Adipocyte (in vitro differentiated cells): Measurements from ENCODE around the gene CUZD1.

Experiments used
- DNase-seq: peaks from one replicate; pipeline ENCODE4 v3.0.0-alpha.2; 2015; ENCODE audit warnings: low read depth
- H3K27me3 ChIP-seq: replicated peaks from 2 replicates; pipeline ENCODE4 v1.7.0; 2013; ENCODE audit warnings: mild to moderate bottlenecking, low read length, moderate library complexity; ENCODE audit not compliant: control insufficient read depth, insufficient read depth
- H3K36me3 ChIP-seq: 2 replicates; pipeline ENCODE4 v1.7.0; 2013; ENCODE audit warnings: low read length, mild to moderate bottlenecking, moderate library complexity; ENCODE audit not compliant: control insufficient read depth, insufficient read depth, severe bottlenecking
- H3K4me1 ChIP-seq: 2 replicates; pipeline ENCODE4 v1.7.0; 2013; ENCODE audit warnings: mild to moderate bottlenecking, low read length, moderate library complexity; ENCODE audit not compliant: control insufficient read depth, insufficient read depth
- H3K4me3 ChIP-seq: 2 replicates; pipeline ENCODE4 v1.7.0; 2013; ENCODE audit warnings: mild to moderate bottlenecking, low read length, moderate library complexity
- H3K9ac ChIP-seq: 2 replicates; pipeline ENCODE4 v1.7.0; 2013; ENCODE audit warnings: mild to moderate bottlenecking, low read length, moderate library complexity
- H3K9me3 ChIP-seq: 2 replicates; pipeline ENCODE4 v1.7.0; 2013; ENCODE audit warnings: mild to moderate bottlenecking, low read length, moderate library complexity; ENCODE audit not compliant: control insufficient read depth

CUZD1 gene

DNA sequence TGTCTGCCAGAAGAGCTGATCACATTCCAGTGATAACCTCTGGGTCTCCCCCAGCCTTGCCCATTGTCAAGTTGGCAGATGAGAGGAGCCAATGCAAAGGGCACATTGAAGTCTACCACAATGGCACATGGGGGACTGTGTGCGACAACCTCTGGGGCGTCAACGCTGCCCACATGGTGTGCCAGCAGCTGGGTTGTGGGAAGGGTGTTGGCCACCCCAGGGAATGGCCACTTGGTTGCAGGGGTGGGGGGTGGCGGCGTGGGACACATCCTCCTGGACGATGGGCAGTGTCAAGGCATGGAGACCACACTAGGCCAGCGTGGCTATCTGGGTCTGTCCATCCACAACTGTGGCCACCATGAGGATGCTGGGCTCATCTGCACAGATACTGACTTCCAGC is 43.4 kb downstream of the CUZD1 start:
- no peak for DNase-seq
- H3K9me3 ChIP-seq = peaks cover 3% of the 10 kb centered on the region
- no peaks in the 10 kb centered on the region for H3K36me3 ChIP-seq
- H3K4me3 ChIP-seq = no peak overlapping the region
- no peaks in the 10 kb centered on the region for H3K4me1 ChIP-seq
- H3K27me3 ChIP-seq = no peaks in the 10 kb centered on the region
- H3K9ac ChIP-seq = no peak overlapping the region

DNA sequence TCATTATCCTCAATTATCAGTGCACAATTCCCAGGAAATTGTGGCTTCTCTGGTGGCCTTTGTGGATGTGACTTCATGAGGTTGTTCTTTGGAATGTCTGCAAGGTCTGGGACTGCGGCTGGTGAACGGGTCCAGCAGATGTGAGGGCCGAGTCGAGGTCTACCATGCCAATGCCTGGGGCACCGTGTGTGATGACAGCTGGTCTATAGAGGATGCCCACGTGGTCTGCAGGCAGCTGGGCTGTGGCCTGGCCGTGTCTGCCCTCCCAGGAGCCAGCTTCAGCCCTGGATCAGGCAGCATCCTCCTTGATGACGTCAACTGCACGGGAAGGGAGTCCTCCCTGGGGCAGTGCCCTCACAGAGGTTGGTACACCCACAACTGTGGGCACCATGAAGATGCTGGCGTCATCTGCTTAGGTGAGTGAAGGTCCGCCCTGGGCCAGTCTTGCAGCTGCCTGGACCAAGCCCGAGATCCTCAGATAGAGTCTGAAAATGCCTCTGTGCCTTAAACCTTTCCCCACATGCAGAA is 46.9 kb downstream of the CUZD1 start:
- H3K9me3 ChIP-seq = no peaks in the 10 kb centered on the region
- no peaks in the 10 kb centered on the region for H3K36me3 ChIP-seq
- no peaks in the 10 kb centered on the region for H3K4me1 ChIP-seq
- no peak overlapping the region for H3K4me3 ChIP-seq
- H3K9ac ChIP-seq = no peak overlapping the region
- peaks cover 3% of the 10 kb centered on the region for H3K27me3 ChIP-seq
- no peak for DNase-seq

DNA sequence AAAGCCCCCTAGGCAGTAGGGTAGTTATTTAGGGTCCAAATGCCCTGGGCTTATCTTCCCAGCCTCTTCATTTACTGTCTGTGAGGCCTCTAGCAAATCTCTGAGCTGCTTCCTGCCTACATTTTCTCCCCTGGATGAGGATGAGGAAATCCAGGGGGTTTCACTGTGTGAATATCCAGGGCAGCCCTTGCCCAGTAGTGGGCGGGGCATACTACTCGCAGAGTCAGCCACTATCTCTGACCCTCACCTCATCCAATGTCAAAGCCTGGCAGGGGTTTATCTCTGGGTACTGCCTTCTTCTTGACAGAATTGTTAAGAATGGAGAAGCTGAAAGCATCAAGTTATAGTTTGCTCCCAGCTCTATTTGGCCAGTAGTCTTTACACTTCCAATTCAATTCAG is 48.9 kb downstream of the CUZD1 start:
- no peak overlapping the region for H3K4me3 ChIP-seq
- H3K36me3 ChIP-seq = no peaks in the 10 kb centered on the region
- H3K9me3 ChIP-seq = no peaks in the 10 kb centered on the region
- DNase-seq = no peak
- H3K4me1 ChIP-seq = no peaks in the 10 kb centered on the region
- H3K9ac ChIP-seq = no peak overlapping the region
- peaks cover 3% of the 10 kb centered on the region for H3K27me3 ChIP-seq

DNA sequence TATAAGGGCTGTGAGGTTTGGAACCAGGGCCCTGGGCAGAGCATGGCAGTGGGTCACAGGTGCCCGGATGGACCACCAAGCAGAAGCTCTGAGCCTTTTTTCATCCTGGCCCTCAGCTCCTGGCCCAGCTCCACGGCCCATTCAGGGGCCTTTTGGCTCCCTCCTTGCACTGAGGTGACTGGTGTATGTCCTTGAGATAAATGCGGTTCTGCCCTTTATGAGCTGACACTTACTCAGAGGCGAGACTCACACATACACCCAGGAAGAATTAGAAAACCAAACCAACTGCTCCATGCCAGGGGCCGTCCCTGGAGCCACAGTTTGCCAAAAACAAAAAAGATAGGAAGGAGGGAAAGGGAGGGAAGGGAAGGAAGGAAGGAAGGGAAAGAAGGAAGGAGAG is 49.7 kb downstream of the CUZD1 start:
- Histone ChIP-seq H3K27me3 (peaks cover 3% of the 10 kb centered on the region), H3K4me3 (no peak overlapping the region), H3K9ac (no peak overlapping the region), H3K36me3 (no peaks in the 10 kb centered on the region), H3K4me1 (no peaks in the 10 kb centered on the region), H3K9me3 (no peaks in the 10 kb centered on the region)
- DNase-seq = no peak

DNA sequence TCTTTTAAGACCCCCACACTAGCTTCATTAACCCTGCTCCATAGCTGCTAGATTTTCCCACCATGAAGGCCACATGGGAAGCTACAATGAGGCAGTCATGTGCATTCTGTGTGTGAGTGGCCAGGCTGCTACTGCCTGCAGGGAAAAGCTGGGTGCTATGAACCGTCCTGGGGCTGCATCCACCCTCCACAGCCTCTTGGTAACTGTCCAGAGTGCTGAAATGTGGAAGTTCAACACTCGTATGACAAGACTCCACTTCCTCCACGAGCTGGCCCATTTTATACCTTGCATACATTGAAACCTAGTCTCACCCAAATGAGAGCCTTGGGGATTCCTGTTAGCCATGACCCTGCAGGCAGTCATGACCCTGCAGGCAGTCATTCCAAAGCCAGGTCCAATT is 59.4 kb downstream of the CUZD1 start:
- no peaks in the 10 kb centered on the region for H3K27me3 ChIP-seq
- H3K4me3 ChIP-seq = no peak overlapping the region
- H3K4me1 ChIP-seq = no peaks in the 10 kb centered on the region
- peaks cover 4% of the 10 kb centered on the region for H3K9me3 ChIP-seq
- no peak overlapping the region for H3K9ac ChIP-seq
- peak; percentile 28 for DNase-seq
- H3K36me3 ChIP-seq = no peaks in the 10 kb centered on the region

DNA sequence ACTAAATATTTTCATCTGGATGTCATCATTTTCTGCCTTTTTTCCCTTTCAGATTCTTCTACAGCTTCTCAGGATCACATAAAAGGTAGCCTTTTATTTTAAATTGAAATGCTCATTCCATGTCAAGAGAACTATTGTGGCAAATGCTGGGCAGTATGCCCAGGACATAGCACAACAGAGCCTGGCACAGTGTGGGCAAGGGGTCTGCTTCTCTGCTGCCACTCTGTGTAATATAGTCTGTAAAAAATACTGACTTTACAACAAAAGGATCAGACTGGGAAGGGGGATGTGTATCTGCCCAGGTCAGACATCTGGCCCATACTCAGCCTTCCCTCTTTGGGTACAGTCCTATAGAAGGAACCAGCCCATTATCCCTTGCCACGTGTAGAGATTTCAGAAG is 62.7 kb downstream of the CUZD1 start:
- no peaks in the 10 kb centered on the region for H3K27me3 ChIP-seq
- H3K9ac ChIP-seq = no peak overlapping the region
- H3K4me1 ChIP-seq = no peaks in the 10 kb centered on the region
- peaks cover 4% of the 10 kb centered on the region for H3K9me3 ChIP-seq
- DNase-seq = no peak
- no peaks in the 10 kb centered on the region for H3K36me3 ChIP-seq
- no peak overlapping the region for H3K4me3 ChIP-seq
